ENCODE data around the gene RAB9B.

DNA sequence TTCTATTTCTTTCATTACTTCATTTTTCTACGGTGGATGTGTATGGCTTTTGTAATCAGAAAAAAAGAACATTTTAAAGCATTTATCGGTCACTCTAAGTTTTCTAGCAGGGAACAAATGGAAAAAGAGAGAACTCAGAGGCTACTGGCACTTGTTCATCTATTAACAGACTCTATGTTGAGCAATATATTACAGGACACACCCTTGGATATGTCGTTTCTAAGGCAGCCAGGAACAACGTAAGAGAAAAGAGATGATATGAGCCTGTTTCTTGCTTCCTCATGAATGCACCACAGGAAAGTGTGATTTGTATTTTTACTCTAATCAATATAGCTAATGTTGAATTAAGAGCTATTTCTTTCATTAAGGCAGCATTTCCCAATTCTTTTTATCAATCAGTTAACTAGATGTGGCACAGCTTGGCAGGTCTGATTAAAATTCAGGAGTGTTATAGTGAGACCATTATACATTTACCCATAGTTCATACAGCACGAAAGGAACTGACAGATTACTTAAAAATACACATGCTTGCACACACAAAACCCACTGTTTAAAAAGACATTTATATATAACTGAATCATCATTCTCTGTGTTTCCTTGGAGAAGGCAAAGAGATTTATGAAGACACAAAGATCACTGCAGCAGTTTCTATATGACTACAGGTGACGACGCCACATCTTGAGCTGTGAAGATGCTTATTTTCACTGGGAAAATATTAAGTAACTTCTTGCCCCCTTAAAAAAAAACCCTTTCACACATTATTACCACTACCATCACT is 13.0 kb downstream of the RAB9B start:
- TF ChIP-seq, protein P1, sequence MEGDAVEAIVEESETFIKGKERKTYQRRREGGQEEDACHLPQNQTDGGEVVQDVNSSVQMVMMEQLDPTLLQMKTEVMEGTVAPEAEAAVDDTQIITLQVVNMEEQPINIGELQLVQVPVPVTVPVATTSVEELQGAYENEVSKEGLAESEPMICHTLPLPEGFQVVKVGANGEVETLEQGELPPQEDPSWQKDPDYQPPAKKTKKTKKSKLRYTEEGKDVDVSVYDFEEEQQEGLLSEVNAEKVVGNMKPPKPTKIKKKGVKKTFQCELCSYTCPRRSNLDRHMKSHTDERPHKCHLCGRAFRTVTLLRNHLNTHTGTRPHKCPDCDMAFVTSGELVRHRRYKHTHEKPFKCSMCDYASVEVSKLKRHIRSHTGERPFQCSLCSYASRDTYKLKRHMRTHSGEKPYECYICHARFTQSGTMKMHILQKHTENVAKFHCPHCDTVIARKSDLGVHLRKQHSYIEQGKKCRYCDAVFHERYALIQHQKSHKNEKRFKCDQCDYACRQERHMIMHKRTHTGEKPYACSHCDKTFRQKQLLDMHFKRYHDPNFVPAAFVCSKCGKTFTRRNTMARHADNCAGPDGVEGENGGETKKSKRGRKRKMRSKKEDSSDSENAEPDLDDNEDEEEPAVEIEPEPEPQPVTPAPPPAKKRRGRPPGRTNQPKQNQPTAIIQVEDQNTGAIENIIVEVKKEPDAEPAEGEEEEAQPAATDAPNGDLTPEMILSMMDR (IDR thresholded peaks at IDR 0.05): no peak
- TF ChIP-seq POLR2A (IDR thresholded peaks at IDR 0.05): no peak
- TF ChIP-seq EP300 (IDR thresholded peaks at IDR 0.05; ENCODE audit: low read depth): no peak
- TF ChIP-seq POLR2AphosphoS5 (IDR thresholded peaks at IDR 0.05): no peak

Data from transverse colon (tissue), 4 donors.